ENCODE results near the gene STAG1.
"Not testable (repeated sequence)": the region's sequence is repeated elsewhere in the genome, so short reads cannot be mapped to it uniquely, and the experiment has no call there.

The STAG1 gene

DNA sequence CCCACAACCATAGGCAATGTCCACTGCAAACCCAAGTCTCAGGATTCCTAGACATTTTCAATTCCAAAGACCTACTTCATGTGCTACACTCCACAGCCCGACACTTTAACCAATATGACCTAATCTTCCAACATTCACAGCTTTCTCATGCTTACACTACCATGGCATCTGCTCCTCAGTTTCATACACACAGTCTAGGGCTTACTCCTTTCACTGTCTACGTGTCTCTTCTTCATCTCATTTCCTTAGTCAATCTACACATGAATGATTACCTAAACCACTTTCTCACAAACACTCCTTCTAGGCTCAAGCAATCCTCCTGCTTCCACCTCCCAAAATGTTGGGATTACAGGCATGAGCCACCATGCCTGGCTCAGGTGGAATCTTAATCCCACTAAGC lies 106.3 kb downstream of the STAG1 start:
- DNase-seq (ENCODE audit: low read depth) = no peak

DNA sequence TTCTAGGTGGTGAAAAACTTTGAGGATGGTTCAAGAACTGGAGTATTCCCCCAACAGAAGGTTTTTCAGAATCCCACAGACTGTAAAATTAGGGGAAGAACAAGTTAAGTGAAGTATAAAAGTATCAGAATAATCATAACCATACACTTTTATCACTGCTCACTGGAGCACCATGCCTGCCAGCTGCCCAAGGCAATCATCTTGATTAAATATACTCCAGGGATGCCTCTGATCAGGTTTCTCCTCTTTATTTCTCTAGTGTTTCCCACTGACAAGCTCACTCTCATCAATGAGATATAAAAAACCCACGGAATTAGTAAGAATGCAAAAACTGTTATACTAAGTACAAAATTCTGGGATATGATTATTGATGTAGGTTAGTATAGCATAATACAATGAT lies 108.0 kb downstream of the STAG1 start:
- DNase-seq (ENCODE audit: low read depth) = no peak

DNA sequence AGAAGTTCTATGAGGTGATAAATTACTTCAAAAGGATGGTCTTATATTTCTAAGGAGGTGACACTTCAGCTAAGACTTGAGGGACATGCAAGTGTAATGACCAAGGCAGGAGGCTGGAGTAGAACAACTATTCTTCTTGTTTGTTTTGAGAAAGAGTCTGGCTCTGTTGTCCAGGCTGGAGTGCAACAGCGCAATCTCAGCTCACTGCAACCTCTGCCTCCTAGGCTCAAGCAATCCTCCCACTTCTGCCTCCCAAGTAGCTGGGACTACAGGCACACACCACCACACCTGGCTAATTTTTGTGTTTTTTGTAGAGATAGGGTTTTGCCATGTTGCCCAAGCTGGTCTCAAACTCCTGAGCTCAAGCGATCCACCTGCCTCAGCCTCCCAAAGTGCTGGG lies 108.8 kb downstream of the STAG1 start:
- not testable (repeated sequence) for DNase-seq (ENCODE audit: low read depth)

DNA sequence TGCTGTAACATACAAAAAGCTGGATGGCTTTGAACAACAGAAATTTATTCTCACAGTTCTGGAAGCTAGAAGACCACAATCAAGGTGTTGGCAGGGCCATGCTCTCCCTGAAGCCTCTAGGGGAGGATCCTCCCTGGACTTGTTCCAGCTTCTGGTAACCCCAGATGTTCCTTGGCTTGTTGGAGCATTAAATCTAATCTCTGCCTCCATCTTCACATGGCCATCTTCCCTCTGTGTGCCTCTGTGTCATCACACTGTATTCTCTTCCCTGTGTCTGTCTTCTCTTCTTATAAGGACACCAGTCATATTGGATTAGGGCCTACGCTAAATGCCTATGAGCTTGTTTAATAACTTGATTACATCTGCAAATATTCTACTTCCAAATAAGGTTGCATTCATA lies 109.5 kb downstream of the STAG1 start:
- no peak for DNase-seq (ENCODE audit: low read depth)

DNA sequence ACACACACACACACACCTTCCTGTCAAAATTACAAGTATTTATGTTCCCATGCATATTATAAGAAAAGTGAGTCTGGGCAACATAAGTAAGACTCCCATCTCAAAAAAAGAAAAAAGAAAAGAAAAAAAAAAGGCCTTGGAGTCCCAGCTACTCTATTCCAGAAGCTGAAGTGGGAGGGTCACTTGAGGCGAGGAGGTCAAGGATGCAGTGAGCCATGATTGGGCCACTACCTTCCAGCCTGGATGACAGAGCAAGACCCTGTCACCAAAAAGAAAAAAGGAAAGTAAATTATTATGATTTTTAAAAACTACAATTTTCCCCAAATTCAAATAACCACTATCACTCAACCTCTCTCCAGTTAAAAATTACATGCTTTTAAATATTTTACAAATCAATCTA lies 113.1 kb downstream of the STAG1 start:
- DNase-seq (ENCODE audit: low read depth) = no peak

DNA sequence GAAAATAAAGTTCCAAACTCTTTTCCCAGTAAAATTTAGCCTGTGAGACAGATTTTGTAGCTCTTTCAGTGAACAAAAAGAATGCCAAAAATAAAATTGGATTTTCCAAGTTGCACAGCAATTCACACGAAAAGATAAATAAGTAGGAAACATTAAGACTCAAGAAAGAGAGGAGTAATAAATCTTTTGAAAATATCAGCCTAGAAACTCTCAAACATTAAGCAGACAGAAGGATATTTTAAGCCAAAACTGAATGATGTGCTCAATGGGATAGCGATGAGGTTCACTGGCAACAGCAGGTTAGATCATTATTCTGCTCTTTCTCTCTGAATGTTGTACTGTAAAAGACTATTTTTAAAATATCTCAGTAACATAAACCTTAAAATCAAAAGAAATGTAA lies 115.0 kb downstream of the STAG1 start:
- no peak for DNase-seq (ENCODE audit: low read depth)

DNA sequence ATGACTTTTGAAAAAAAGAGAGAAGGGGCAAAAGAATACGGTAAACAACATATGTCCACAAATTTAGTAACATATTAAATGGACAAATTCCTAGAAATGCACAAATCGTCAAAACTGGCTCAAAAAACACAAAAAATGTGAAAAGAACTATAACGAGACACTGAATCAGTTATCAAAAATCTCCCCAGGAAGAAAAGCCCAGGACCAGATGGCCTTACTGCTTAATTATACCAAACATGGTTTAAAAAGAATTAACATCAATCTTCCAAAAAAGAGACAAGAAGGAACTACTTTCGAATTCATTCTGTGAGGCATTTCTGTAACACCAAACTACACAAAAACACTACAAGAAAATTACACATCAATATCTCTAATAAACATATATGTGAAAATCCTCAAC lies 117.4 kb downstream of the STAG1 start:
- DNase-seq (ENCODE audit: low read depth) = no peak

DNA sequence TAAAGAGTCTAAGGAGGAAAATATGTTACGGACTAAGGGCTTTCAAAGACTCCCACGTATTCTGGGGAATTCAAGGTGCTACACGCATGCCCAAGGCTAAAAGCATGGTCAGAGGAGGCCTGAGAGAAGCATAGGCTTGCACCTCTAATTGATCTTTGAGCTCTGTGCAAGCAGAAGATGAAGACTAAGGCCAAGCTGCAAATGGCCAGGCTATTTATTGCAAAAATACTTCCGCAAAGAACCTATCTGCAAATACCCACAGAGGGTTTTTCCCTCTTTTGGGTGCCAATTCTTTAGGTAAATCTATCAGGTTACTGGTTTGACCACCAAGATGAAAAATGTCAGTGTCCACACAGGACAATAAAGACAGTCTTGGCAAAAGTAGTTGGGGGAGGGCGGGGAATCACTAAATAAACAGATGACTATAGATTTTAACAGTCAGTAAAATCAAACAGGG lies 119.5 kb downstream of the STAG1 start:
- DNase-seq (ENCODE audit: low read depth) = no peak

DNA sequence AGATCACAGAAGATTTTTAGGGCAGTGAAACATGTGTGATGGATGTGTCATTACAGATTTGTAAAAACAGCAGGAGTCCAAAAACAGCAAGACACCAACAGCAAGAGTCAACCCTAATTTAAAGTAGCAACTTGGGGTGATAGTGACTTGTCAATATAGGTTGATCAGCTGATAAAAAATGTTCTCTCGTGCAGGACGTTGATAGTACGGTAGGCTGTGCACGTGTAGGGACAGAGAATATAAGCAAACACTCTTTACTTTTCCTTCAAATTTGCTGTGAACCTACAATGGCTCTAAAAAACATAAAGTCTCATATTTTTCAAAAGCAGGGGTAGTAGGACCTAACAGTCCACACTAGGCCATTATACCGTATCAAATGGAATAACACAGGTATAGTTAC lies 120.8 kb downstream of the STAG1 start:
- DNase-seq (ENCODE audit: low read depth) = no peak

DNA sequence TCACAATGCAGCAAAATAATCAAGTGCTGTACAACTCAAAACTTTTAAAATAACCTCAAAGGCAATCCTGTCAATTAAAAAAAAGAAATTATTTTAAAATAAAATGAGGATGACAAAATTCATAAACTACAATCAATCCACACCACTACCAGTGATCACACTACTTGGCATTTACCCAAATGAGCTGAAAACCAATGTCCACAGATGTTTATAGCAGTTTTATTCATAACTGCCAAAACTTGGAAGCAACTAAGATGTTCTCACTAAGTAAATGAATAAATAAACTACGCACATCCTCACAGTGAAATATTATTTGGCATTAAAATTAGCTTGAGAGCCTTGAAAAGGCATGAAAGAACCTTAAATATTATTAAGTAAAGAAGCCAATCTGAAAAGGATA lies 121.3 kb downstream of the STAG1 start:
- no peak for DNase-seq (ENCODE audit: low read depth)

DNA sequence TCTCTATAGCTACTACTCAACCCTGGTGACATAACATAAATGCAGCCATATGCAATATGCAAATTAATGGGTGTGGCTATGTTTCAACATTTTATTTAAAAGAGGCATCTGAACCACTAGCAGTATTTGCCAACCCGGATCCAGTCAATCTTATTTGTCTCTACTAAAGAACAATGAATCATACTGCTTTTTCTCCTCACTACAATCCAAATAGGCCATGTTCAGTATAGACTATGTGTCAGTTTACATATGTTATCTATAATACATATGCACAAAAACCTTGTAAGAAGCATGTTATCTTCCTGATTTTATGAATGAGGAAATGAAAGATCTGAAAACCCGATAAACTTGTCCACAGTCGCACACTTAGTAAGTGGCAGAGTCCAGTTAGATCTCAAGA lies 125.7 kb downstream of the STAG1 start:
- no peak for DNase-seq (ENCODE audit: low read depth)

DNA sequence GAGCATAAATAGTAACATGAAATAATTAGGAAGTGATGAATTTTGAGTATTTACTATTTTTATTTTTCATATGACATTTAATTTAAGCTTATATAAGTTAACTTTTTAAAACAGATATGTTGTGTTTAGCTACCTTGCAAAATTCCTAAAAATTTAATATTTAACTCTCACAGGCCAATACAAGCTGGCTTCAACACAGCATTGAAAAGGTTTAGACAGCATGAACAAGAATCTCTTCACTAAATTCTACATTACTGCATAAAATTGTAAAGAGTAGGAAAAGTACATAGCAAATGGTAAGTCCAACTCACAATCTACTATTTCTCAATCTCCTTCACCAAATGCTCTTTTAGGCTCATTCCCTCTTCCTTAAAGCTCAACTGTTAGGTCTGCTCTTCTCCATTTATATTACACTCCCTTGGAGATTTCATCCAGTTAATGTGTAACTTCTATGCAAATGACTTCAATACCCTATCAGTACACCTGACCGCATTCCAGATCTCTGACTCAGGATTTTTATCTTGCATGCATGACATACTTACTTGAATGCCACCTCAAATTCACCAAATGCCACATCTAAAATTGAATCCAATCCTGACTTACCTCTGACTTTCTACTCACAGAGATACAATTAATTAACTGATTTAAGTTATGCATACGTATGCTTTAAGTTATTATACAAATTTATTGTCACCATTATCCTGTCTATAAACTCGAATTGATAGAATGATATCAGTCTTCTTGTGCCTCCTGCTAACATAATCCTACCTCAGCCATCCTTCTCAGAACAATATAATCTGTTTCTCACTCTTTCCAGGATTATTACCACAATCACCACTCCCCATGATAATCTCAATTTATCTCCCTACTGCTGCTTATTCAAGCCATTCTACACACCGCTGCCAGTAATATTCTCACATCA lies 127.0 kb downstream of the STAG1 start:
- peak; percentile 32 for DNase-seq (ENCODE audit: low read depth)

DNA sequence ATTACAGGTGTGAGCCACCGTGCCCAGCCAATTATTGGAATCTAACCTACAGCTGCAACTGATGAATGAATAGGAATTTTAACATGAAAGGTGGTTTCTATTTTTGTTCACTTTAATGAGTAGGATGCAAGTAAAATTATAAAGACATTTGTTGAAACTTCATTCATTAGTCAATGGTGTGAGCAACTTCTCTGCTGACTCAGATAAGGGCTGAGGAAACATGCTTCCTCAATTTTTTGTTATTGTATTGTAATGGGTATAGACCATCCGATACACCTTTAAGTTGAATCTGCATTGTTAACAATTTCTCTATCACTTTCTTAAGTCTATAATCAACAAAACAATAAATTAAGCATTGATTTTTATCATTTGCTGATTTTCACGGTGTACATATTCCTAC lies 127.8 kb downstream of the STAG1 start:
- no peak for DNase-seq (ENCODE audit: low read depth)

DNA sequence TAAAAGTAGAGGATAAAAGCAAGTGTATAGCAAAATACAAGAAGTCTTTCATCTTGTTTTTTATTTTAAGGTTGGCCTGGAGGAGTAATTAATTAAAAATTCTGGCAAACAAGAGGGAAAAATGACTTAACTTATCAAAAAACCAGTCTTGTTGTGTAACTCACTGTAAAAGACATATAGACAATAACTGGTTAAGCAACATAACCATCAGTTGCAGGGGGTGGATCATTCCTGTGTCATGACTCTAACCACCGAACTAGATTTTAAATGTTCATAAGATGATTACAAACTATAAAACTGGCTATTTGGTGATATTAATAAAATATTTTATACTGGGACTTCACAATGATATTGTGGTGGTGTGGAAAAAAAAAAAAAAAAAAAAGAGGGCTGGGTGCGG lies 130.6 kb downstream of the STAG1 start:
- peak; percentile 85 for DNase-seq (ENCODE audit: low read depth)

DNA sequence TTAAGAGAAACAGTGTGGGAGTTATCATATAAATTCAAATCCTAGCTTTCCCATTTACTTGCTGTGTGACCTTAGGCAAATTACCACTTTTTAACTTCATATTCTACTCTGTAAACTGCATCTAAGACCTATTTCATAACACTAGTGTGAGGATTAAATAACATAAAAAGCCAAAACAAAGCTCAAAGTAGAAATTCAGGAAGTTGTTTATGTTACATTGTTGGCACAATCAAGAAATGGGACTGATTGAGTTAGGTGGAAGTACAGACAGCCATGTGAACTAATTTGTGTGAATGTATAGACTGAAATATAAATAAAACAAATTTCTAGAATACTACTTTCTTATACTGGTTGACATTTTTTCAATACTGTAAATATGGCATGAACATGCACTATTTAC lies 131.7 kb downstream of the STAG1 start:
- no peak for DNase-seq (ENCODE audit: low read depth)

DNA sequence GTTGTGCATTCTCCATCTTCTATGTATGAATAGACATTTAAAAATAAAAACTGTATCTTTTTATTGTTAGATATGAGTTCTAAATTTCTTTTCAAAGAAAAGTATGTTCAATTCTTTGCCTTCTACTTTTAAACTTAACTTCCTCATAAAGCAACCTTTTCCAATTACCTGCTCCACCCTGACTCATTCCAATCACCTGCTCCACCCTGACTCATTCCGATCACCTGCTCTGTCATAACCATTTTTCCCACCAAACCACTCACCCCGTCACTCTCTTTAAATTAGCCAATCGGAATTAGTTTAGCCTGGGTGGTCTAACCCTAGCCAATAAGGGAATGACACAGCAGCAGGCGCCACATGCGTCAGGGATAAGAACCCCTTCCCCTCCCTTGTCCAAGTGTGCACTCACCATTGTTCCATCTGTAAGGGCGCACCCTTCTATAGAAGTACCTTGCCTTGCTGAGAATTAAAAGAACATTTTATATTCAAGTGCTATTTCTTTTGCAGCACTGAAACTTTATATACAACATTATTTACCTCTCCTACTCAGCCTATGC lies 134.1 kb downstream of the STAG1 start:
- not testable (repeated sequence) for DNase-seq (ENCODE audit: low read depth)

DNA sequence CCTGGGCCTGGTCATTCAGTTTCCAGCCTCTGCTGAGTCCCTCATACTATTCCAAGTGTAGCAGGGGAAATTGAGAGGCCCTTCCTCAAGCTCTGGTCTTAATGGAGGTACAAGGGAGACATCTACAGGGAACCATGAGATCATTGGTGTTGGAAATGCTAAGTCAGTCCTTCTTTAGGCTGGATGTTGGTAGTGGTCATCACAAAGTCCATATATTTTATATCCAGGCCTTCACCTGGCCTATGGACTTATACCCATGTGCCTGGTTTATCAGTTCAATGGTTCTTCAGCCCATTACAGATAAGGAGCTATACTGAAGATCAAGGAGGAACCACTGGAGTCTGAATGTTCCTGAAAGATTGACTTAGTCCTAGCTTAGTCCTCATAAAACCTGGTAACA lies 135.0 kb downstream of the STAG1 start:
- no peak for DNase-seq (ENCODE audit: low read depth)

DNA sequence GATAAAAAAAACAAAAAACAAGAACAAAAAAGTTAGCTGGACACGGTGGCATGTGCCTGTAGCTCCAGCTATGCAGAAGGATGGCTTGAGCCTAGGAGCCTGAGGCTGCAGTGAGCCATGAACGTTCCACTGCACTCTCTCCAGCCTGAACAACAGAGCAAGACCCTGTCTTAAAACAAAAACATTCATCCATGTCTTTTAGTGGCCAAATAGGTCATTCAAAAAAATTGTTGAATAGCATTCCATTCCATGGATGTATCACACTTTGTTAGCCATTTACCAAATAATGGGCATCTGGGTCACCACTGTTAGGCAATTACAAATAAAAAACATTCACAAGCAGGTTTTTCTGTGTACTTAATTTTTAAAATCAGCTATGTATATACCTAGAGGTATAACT lies 139.7 kb downstream of the STAG1 start:
- peak; percentile 26 for DNase-seq (ENCODE audit: low read depth)

DNA sequence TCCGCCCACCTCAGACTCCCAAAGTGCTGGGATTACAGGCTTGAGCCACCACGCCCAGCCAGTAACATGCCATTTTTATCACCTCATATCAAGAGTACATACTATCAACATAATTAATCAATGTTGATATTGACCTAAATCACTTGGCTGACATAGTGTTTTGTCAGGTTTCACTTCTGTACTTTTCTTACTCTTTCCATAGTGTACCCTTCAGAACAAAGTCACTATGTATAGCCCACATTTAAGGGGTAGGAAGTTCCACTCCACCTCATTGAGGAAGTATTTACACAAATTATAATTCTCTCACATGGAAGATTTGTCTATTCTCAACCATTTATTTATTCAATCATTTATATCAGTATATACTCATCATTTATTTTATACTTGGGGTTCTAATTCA lies 145.2 kb downstream of the STAG1 start:
- no peak for DNase-seq (ENCODE audit: low read depth)

DNA sequence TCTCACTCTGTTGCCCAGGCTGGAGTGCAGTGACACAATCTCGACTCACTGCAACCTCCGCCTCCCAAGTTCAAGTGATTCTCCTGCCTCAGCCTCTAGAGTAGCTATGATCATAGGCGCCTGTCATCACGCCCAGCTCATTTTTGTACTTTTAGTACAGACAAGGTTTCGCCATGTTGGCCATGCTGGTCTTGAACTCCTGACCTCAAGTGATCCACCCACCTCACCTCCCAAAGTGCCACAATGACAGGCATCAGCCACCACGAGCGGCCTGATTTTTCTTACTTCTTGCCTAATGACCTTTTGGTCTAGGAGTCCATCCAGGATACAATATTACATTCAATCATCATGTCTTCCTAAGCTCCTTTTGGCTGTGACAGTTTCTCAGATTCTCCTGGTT lies 146.0 kb downstream of the STAG1 start:
- DNase-seq (ENCODE audit: low read depth) = not testable (repeated sequence)

DNA sequence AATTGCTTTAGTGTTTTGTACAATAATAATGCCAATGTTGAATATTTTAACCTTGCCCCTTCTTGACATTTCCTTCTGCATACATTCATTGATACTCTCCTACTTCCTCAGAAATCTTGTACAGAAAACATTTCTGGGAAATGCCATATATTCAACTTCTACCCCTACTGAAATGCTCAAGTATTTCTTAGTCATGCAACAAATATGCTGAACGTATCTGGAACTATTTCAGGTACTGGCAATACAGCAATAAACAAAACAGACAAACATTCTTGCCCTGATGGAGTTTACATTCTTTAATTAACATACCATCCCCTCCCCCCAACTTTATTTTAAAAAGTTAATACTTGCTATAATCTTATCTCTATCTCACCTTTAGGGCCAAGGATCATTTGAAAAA lies 147.2 kb downstream of the STAG1 start:
- DNase-seq (ENCODE audit: low read depth) = peak; percentile 33

DNA sequence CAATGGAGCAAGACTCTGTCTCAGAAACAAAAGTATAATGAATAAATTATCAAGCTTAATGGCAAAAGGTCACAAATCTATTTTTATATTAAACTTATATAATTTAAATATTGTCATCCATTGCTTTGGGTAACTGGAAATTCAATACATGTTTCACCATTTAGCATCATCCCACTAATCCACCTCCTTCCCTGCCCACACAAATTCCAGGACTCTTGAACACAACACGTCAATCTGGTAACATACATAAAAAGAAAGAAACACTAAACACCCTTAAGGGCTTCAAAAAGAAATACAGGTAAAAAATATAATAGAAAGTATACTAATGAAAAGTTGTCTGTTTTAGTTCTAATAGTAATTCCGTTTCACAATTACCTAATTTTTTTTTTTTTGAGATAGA lies 149.4 kb downstream of the STAG1 start:
- DNase-seq (ENCODE audit: low read depth) = peak; percentile 69

DNA sequence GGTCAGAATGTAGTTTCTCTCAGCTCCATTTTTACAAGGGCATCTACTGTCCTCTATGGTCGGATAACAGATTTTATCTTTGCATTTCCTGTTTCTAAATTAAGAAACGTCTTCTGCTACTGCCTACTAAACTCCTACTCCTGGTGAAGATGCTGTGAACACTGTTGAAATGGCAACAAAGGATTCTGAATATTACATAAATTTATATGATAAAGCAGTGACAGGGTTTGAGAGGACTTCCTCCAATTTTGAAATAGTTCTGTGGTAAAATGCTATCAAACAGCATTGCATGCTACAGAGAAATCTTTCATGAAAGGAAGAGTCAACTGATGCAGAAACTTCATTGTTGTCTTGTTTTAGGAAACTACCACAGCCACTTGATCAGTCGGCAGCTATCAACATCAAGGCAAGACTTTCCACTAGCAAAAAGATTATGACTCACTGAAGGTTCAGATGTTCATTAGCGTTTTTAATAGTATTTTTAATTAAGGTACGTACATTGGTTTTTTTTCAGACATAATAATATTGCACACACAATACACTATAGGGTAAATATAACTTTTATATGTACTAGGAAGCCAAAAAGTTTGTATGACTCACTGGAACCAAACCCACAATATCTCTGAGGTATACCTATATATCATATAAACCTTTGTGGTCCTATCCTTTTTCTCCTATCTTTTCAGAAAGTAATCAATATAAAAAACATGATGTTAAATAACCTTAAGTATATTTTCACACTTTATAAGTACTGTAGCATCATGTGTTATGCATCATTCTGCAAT lies 156.1 kb downstream of the STAG1 start:
- DNase-seq (ENCODE audit: low read depth) = no peak

Data from amniotic epithelial cell (primary cell).